ENCODE results near the gene REEP1. TPM values are rescaled to one million over a fixed set of nuclear protein-coding genes. Genes with fewer than 3 reads are reported as not detected.

Gene REEP1
- total and polyA plus RNA-seq, 8 donors: 2.9 to 29.9 (median 6.4) TPM; not detected in 1

DNA sequence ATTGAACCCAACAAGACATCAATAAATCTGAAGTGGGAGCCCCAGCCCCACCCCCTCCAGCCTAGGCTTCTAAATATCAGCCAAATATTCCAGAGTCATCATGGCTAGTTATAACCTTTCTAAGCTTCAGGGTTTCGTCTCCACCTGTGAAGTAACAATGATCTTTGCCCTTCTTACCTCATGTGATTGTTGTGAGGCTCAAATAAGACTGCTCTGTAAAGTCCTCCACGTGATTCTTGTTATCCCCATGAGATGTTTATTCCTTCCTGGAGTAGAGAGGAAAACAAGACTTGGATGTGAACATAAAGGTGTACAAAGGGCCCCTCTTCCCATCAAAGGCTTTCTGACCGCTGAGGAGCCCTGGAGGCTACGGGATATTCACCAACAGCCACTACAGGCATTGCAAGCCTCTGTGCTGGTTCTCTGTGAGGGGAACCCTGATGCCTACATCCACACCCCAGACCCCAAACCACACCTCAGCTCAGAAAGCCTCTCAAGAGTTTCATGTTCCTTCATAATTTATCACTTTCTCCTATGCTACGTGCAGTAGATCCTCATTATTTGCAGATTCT lies 20.1 kb upstream of the REEP1 start:
- Histone ChIP-seq H3K9me3 (no peaks in the 10 kb centered on the region), H3K4me3 (no peak overlapping the region), H3K36me3 (no peaks in the 10 kb centered on the region), H3K4me1 (no peaks in the 10 kb centered on the region), H3K27me3 (no peaks in the 10 kb centered on the region), H3K27ac (no peak overlapping the region)
- no peak for DNase-seq
- no peak for TF ChIP-seq POLR2AphosphoS5 (IDR thresholded peaks at IDR 0.05)
- TF ChIP-seq POLR2A (IDR thresholded peaks at IDR 0.05): no peak
- TF ChIP-seq EP300 (IDR thresholded peaks at IDR 0.05): no peak
- TF ChIP-seq, protein P1, sequence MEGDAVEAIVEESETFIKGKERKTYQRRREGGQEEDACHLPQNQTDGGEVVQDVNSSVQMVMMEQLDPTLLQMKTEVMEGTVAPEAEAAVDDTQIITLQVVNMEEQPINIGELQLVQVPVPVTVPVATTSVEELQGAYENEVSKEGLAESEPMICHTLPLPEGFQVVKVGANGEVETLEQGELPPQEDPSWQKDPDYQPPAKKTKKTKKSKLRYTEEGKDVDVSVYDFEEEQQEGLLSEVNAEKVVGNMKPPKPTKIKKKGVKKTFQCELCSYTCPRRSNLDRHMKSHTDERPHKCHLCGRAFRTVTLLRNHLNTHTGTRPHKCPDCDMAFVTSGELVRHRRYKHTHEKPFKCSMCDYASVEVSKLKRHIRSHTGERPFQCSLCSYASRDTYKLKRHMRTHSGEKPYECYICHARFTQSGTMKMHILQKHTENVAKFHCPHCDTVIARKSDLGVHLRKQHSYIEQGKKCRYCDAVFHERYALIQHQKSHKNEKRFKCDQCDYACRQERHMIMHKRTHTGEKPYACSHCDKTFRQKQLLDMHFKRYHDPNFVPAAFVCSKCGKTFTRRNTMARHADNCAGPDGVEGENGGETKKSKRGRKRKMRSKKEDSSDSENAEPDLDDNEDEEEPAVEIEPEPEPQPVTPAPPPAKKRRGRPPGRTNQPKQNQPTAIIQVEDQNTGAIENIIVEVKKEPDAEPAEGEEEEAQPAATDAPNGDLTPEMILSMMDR (IDR thresholded peaks at IDR 0.05): no peak
- intact Hi-C loops (cut with DNase I; ENCODE audit: low total_unique reads): no loop called here
- WGBS, 5 donors: 54 to 74% (median 68%) methylated on average over 5 of the region's 5 CpGs

DNA sequence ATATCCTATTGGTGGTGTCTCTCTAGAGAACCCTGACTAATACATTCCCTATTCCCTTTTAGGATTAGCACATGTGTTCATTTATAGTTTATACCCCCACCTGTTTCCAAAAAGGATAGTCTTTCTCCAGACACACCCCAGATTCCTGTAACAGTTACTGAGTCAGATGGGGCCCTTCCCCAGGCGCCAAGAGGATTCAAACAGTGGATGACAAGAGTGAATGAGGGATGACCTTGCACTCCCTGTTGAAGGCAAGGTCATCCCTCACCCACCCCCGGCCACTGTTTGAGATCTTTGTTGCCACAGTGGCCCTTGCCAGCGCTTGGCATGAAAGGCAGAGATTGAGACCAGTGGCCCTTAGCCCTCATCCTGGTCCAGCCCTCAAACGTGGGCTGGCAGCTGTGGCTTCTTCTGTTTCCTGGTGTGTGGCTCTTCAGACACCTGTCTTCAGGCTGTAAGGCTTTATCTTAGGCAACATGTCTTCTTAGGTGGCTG lies 15.3 kb upstream of the REEP1 start:
- no peaks in the 10 kb centered on the region for H3K36me3 ChIP-seq
- H3K27me3 ChIP-seq: peaks cover 0 to 13% (median 0%) of the 10 kb centered on the region in 3 donors
- TF ChIP-seq, protein P1 (IDR thresholded peaks at IDR 0.05): no peak
- no peak for TF ChIP-seq POLR2A (IDR thresholded peaks at IDR 0.05)
- no peak for TF ChIP-seq POLR2AphosphoS5 (IDR thresholded peaks at IDR 0.05)
- TF ChIP-seq EP300 (IDR thresholded peaks at IDR 0.05): no peak
- H3K27ac ChIP-seq: no peak overlapping the region
- no peaks in the 10 kb centered on the region for H3K4me1 ChIP-seq
- no peaks in the 10 kb centered on the region for H3K9me3 ChIP-seq
- no peak overlapping the region for H3K4me3 ChIP-seq
- intact Hi-C loops (cut with DNase I; ENCODE audit: low total_unique reads): no loop called here
- DNase-seq: no peak
- WGBS, 5 donors: 55 to 85% (median 73%) methylated on average over 4 of the region's 4 CpGs

DNA sequence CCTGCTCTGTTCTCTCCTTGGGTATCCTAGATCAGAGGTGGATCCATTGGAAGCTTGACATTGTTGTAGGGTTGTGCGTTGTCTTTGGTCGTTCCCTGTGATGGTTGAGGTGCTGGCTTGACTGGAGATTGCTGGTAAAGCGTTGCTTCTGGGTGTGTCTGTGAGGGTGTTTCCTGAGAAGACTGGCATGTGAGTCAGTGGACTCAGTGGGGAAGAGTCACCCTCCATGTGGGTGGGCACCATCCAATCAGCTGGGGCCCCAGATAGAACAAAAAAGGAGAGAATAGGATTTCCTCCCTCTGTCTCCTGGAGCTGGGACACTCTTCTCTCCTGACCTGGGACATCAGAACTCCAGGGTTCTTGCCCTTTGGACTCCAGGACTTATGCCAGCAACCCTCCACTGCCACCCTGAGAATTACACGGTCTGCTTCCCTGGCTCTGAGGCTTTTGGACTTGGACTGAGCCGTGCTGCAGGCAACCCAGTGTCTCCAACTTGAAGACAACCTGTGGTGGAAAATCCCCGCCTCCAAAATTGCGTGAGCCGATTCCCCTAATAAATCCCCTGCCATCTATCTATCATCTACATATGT lies 14.8 kb upstream of the REEP1 start:
- no peak for TF ChIP-seq POLR2AphosphoS5 (IDR thresholded peaks at IDR 0.05)
- TF ChIP-seq EP300 (IDR thresholded peaks at IDR 0.05): no peak
- TF ChIP-seq, protein P1 (IDR thresholded peaks at IDR 0.05): no peak
- TF ChIP-seq POLR2A (IDR thresholded peaks at IDR 0.05): no peak
- WGBS, 5 donors: 72 to 86% (median 79%) methylated on average over 8 of the region's 8 CpGs
- intact Hi-C loops (cut with DNase I; ENCODE audit: low total_unique reads): no loop called here

DNA sequence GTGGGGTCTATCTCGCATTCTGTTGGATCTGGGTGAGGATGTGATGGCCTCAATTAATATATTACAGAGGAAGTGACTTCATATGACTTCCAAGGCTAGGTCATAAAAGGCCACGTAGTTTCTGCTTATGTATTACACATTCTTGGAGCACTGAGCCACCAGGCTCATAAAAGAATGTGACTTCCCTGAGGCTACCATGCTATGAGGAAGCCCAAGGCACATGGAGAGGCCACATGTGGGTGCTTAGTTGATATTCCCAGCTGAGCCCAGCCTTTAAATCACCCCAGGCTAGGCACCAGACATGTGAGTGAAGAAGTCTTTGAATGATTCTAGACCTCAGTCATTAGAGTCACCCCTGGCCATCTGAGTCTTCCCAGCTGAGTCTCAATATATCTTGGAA lies 13.3 kb upstream of the REEP1 start:
- Histone ChIP-seq H3K4me3 (no peak overlapping the region), H3K27me3 (peaks cover 0 to 21% (median 0%) of the 10 kb centered on the region in 3 donors), H3K4me1 (no peaks in the 10 kb centered on the region), H3K36me3 (no peaks in the 10 kb centered on the region), H3K27ac (no peak overlapping the region), H3K9me3 (no peaks in the 10 kb centered on the region)
- no peak for TF ChIP-seq POLR2AphosphoS5 (IDR thresholded peaks at IDR 0.05)
- TF ChIP-seq, protein P1 (IDR thresholded peaks at IDR 0.05): no peak
- no peak for TF ChIP-seq POLR2A (IDR thresholded peaks at IDR 0.05)
- no peak for TF ChIP-seq EP300 (IDR thresholded peaks at IDR 0.05)
- WGBS, 5 donors: 81 to 89% (median 87%) methylated on average over 2 of the region's 2 CpGs
- intact Hi-C loops (cut with DNase I; ENCODE audit: low total_unique reads): no loop called here
- DNase-seq: no peak

More for the DNA sequence above, 14.8 kb upstream of the REEP1 start:
- no peaks in the 10 kb centered on the region for H3K36me3 ChIP-seq
- H3K4me1 ChIP-seq: no peaks in the 10 kb centered on the region
- H3K4me3 ChIP-seq: no peak overlapping the region
- peaks cover 0 to 19% (median 0%) of the 10 kb centered on the region in 3 donors for H3K27me3 ChIP-seq
- no peaks in the 10 kb centered on the region for H3K9me3 ChIP-seq
- H3K27ac ChIP-seq: no peak overlapping the region
- no peak for DNase-seq
